Stimulated activated CD8-positive, alpha-beta memory T cell treated with anti-CD3 and anti-CD28 coated beads, Interleukin-2, amount 100 ng/mL, for 48 hours (primary cell): Measurements from ENCODE around the gene UNC50.
A peak's percentile ranks its signal among the peaks of the same experiment; 100 is the strongest.

Experiments used
- DNase-seq, 2 donors: peaks; one replicate each; pipeline ENCODE4 v3.0.0-alpha.2; 2020; ENCODE audit warnings: low read depth in 2 of 2

Gene UNC50

GRCh38 chr2:98608116-98608961, at the start of gene UNC50, which contains the start of gene COA5:
TSS of gene UNC50 (plus strand) at chr2:98608589. CDS start at chr2:98609760, 1,171 bp downstream.
TSS of gene COA5 (minus strand) at chr2:98608512. CDS start at chr2:98608405, 107 bp downstream.
- peak; percentile 88 for DNase-seq

GRCh38 chr2:98558852-98559530, 49.4 kb upstream of the UNC50 start:
- no peak for DNase-seq

- DNase-seq, result no peak
Observed at GRCh38 chr2:98559581-98559980, 48.8 kb upstream of the UNC50 start.

- DNase-seq, result no peak
Observed at GRCh38 chr2:98560256-98560771, 48.1 kb upstream of the UNC50 start.

- DNase-seq, result no peak
Observed at GRCh38 chr2:98561018-98561417, 47.4 kb upstream of the UNC50 start.

GRCh38 chr2:98561902-98562695, 46.3 kb upstream of the UNC50 start:
- no peak for DNase-seq

GRCh38 chr2:98563394-98563793, 45.0 kb upstream of the UNC50 start:
- no peak for DNase-seq

- DNase-seq, result no peak
Observed at GRCh38 chr2:98564541-98565132, 43.8 kb upstream of the UNC50 start.

GRCh38 chr2:98565286-98565860, 43.0 kb upstream of the UNC50 start:
- DNase-seq, result no peak

- DNase-seq, result no peak
Observed at GRCh38 chr2:98565941-98566340, 42.4 kb upstream of the UNC50 start.

- no peak for DNase-seq
Observed at GRCh38 chr2:98568161-98568956, 40.0 kb upstream of the UNC50 start.

GRCh38 chr2:98569197-98569793, 39.1 kb upstream of the UNC50 start:
- DNase-seq, result peak; percentile 65 to 67

- no peak for DNase-seq
Observed at GRCh38 chr2:98569915-98570314, 38.5 kb upstream of the UNC50 start.

- no peak for DNase-seq
Observed at GRCh38 chr2:98570356-98570755, 38.0 kb upstream of the UNC50 start.

GRCh38 chr2:98571121-98571701, 37.2 kb upstream of the UNC50 start:
- no peak for DNase-seq

GRCh38 chr2:98571796-98572195, 36.6 kb upstream of the UNC50 start:
- no peak for DNase-seq

GRCh38 chr2:98572211-98572610, 36.2 kb upstream of the UNC50 start:
- DNase-seq, result no peak

GRCh38 chr2:98572676-98573075, 35.7 kb upstream of the UNC50 start:
- no peak for DNase-seq

GRCh38 chr2:98573426-98573825, 35.0 kb upstream of the UNC50 start:
- DNase-seq, result no peak
